ENCODE measurements around the gene INSIG1.

The INSIG1 gene

GRCh38 chr7:155283565-155284194 is 14.0 kb upstream of the INSIG1 start:
- Histone ChIP-seq H3K56ac (ENCODE audit: low read length) (no peak overlapping the region), H4K5ac (ENCODE audit: low read length) (no peak overlapping the region), H2BK15ac (replicated peaks; ENCODE audit: low read depth) (no peak overlapping the region), H3K18ac (ENCODE audit: low read length) (no peak overlapping the region), H3K27ac (ENCODE audit: low read depth, low read length) (no peak overlapping the region), H2AK5ac (ENCODE audit: low read length) (no peak overlapping the region), H2BK120ac (ENCODE audit: low read depth, low read length) (no peak overlapping the region), H4K8ac (ENCODE audit: low read depth, low read length) (no peak overlapping the region), H3K9ac (ENCODE audit: low read length) (no peak overlapping the region), H3K4me1 (ENCODE audit: control insufficient read depth, low read depth, low read length) (no peaks in the 10 kb centered on the region), H3K27me3 (ENCODE audit: insufficient read depth, low read length, poor library complexity) (no peaks in the 10 kb centered on the region), H3K36me3 (ENCODE audit: control insufficient read depth, insufficient read depth, low read length) (no peaks in the 10 kb centered on the region), H3K79me2 (ENCODE audit: control insufficient read depth, insufficient read depth, low read length) (no peaks in the 10 kb centered on the region), H2BK5ac (ENCODE audit: low read length) (no peak overlapping the region), H3K4me3 (ENCODE audit: low read length) (no peak overlapping the region), H3K4me2 (ENCODE audit: low read length) (no peak overlapping the region), H3K23ac (ENCODE audit: low read length) (no peak overlapping the region), H3K4ac (ENCODE audit: low read depth, low read length) (no peak overlapping the region), H3K79me1 (ENCODE audit: low read length) (no peaks in the 10 kb centered on the region)
- WGBS (ENCODE audit: extremely low coverage, insufficient coverage, low lambda C conversion rate) = 100% methylated on average over 1 of the region's 2 CpGs
- DNase-seq = no peak

- H3K36me3 ChIP-seq (ENCODE audit: control insufficient read depth, insufficient read depth, low read length) = no peaks in the 10 kb centered on the region
- H2BK15ac ChIP-seq (replicated peaks; ENCODE audit: low read depth) = no peak overlapping the region
- no peak overlapping the region for H3K56ac ChIP-seq (ENCODE audit: low read length)
- H3K4me1 ChIP-seq (ENCODE audit: control insufficient read depth, low read depth, low read length) = no peaks in the 10 kb centered on the region
- DNase-seq = no peak
- no peak overlapping the region for H4K8ac ChIP-seq (ENCODE audit: low read depth, low read length)
- H2AK5ac ChIP-seq (ENCODE audit: low read length) = no peak overlapping the region
- no peak overlapping the region for H3K4ac ChIP-seq (ENCODE audit: low read depth, low read length)
- H3K79me1 ChIP-seq (ENCODE audit: low read length) = no peaks in the 10 kb centered on the region
- H3K18ac ChIP-seq (ENCODE audit: low read length) = no peak overlapping the region
- H4K5ac ChIP-seq (ENCODE audit: low read length) = no peak overlapping the region
- WGBS (ENCODE audit: extremely low coverage, insufficient coverage, low lambda C conversion rate) = no CpG with 5 or more reads among the region's 10 CpGs
- no peak overlapping the region for H3K4me2 ChIP-seq (ENCODE audit: low read length)
- H3K4me3 ChIP-seq (ENCODE audit: low read length) = no peak overlapping the region
- no peak overlapping the region for H2BK120ac ChIP-seq (ENCODE audit: low read depth, low read length)
- H3K9ac ChIP-seq (ENCODE audit: low read length) = no peak overlapping the region
- no peak overlapping the region for H2BK5ac ChIP-seq (ENCODE audit: low read length)
- no peaks in the 10 kb centered on the region for H3K27me3 ChIP-seq (ENCODE audit: insufficient read depth, low read length, poor library complexity)
- no peak overlapping the region for H3K27ac ChIP-seq (ENCODE audit: low read depth, low read length)
- no peak overlapping the region for H3K23ac ChIP-seq (ENCODE audit: low read length)
- H3K79me2 ChIP-seq (ENCODE audit: control insufficient read depth, insufficient read depth, low read length) = no peaks in the 10 kb centered on the region
These were observed 13.0 kb upstream of the INSIG1 start for GRCh38 chr7:155284496-155285274.

DNA sequence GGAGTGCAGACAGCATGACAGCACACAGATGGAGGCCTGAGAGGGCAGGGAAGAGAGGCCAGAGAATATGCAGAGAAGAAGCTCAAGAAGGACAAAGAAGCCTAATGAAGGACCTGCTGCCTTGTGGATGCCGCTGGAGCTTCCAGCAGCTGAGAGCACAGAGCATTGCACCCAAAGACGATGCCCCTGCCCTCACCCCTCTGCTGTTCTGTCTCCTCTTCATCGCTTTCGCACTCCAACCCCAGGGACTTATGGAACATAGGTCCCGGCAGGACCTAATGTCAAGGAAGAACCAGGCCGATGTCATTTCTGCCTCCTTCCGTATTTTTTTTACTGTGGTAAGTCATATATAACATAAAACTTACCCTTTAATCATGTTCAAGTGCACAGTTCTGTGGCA is 12.3 kb upstream of the INSIG1 start:
- Histone ChIP-seq H4K5ac (ENCODE audit: low read length) (no peak overlapping the region), H2BK5ac (ENCODE audit: low read length) (no peak overlapping the region), H3K79me1 (ENCODE audit: low read length) (no peaks in the 10 kb centered on the region), H3K4me1 (ENCODE audit: control insufficient read depth, low read depth, low read length) (no peaks in the 10 kb centered on the region), H3K23ac (ENCODE audit: low read length) (no peak overlapping the region), H3K36me3 (ENCODE audit: control insufficient read depth, insufficient read depth, low read length) (no peaks in the 10 kb centered on the region), H3K56ac (ENCODE audit: low read length) (no peak overlapping the region), H3K4ac (ENCODE audit: low read depth, low read length) (no peak overlapping the region), H3K27me3 (ENCODE audit: insufficient read depth, low read length, poor library complexity) (no peaks in the 10 kb centered on the region), H4K8ac (ENCODE audit: low read depth, low read length) (no peak overlapping the region), H3K79me2 (ENCODE audit: control insufficient read depth, insufficient read depth, low read length) (no peaks in the 10 kb centered on the region), H3K9ac (ENCODE audit: low read length) (no peak overlapping the region), H3K4me3 (ENCODE audit: low read length) (no peak overlapping the region), H3K4me2 (ENCODE audit: low read length) (no peak overlapping the region), H3K27ac (ENCODE audit: low read depth, low read length) (no peak overlapping the region), H2BK120ac (ENCODE audit: low read depth, low read length) (no peak overlapping the region), H2AK5ac (ENCODE audit: low read length) (no peak overlapping the region), H3K18ac (ENCODE audit: low read length) (no peak overlapping the region), H2BK15ac (replicated peaks; ENCODE audit: low read depth) (no peak overlapping the region)
- no peak for DNase-seq
- WGBS (ENCODE audit: extremely low coverage, insufficient coverage, low lambda C conversion rate) = no CpG with 5 or more reads among the region's 7 CpGs

- no peak overlapping the region for H4K5ac ChIP-seq (ENCODE audit: low read length)
- H3K4me3 ChIP-seq (ENCODE audit: low read length) = no peak overlapping the region
- H3K23ac ChIP-seq (ENCODE audit: low read length) = no peak overlapping the region
- no peaks in the 10 kb centered on the region for H3K79me2 ChIP-seq (ENCODE audit: control insufficient read depth, insufficient read depth, low read length)
- no peak overlapping the region for H2BK5ac ChIP-seq (ENCODE audit: low read length)
- H3K4ac ChIP-seq (ENCODE audit: low read depth, low read length) = no peak overlapping the region
- H3K4me1 ChIP-seq (ENCODE audit: control insufficient read depth, low read depth, low read length) = no peaks in the 10 kb centered on the region
- H3K27me3 ChIP-seq (ENCODE audit: insufficient read depth, low read length, poor library complexity) = no peaks in the 10 kb centered on the region
- H3K4me2 ChIP-seq (ENCODE audit: low read length) = no peak overlapping the region
- no CpG with 5 or more reads among the region's 11 CpGs for WGBS (ENCODE audit: extremely low coverage, insufficient coverage, low lambda C conversion rate)
- H3K27ac ChIP-seq (ENCODE audit: low read depth, low read length) = no peak overlapping the region
- no peaks in the 10 kb centered on the region for H3K36me3 ChIP-seq (ENCODE audit: control insufficient read depth, insufficient read depth, low read length)
- H3K18ac ChIP-seq (ENCODE audit: low read length) = no peak overlapping the region
- no peak overlapping the region for H4K8ac ChIP-seq (ENCODE audit: low read depth, low read length)
- no peak overlapping the region for H3K9ac ChIP-seq (ENCODE audit: low read length)
- H2AK5ac ChIP-seq (ENCODE audit: low read length) = no peak overlapping the region
- no peak overlapping the region for H2BK15ac ChIP-seq (replicated peaks; ENCODE audit: low read depth)
- no peak for DNase-seq
- H3K79me1 ChIP-seq (ENCODE audit: low read length) = no peaks in the 10 kb centered on the region
- no peak overlapping the region for H2BK120ac ChIP-seq (ENCODE audit: low read depth, low read length)
- no peak overlapping the region for H3K56ac ChIP-seq (ENCODE audit: low read length)
These were observed 11.8 kb upstream of the INSIG1 start for GRCh38 chr7:155285833-155286232.

GRCh38 chr7:155286686-155287085 is 11.0 kb upstream of the INSIG1 start:
- Histone ChIP-seq H2AK5ac (ENCODE audit: low read length) (no peak overlapping the region), H3K9ac (ENCODE audit: low read length) (no peak overlapping the region), H2BK120ac (ENCODE audit: low read depth, low read length) (no peak overlapping the region), H4K8ac (ENCODE audit: low read depth, low read length) (no peak overlapping the region), H3K4me1 (ENCODE audit: control insufficient read depth, low read depth, low read length) (no peaks in the 10 kb centered on the region), H3K36me3 (ENCODE audit: control insufficient read depth, insufficient read depth, low read length) (no peaks in the 10 kb centered on the region), H3K18ac (ENCODE audit: low read length) (no peak overlapping the region), H3K27me3 (ENCODE audit: insufficient read depth, low read length, poor library complexity) (no peaks in the 10 kb centered on the region), H3K4me3 (ENCODE audit: low read length) (no peak overlapping the region), H3K23ac (ENCODE audit: low read length) (no peak overlapping the region), H3K79me2 (ENCODE audit: control insufficient read depth, insufficient read depth, low read length) (no peaks in the 10 kb centered on the region), H3K4me2 (ENCODE audit: low read length) (no peak overlapping the region), H3K4ac (ENCODE audit: low read depth, low read length) (no peak overlapping the region), H4K5ac (ENCODE audit: low read length) (no peak overlapping the region), H3K56ac (ENCODE audit: low read length) (no peak overlapping the region), H3K79me1 (ENCODE audit: low read length) (no peaks in the 10 kb centered on the region), H2BK5ac (ENCODE audit: low read length) (no peak overlapping the region), H2BK15ac (replicated peaks; ENCODE audit: low read depth) (no peak overlapping the region), H3K27ac (ENCODE audit: low read depth, low read length) (no peak overlapping the region)
- no peak for DNase-seq
- no CpG with 5 or more reads among the region's 8 CpGs for WGBS (ENCODE audit: extremely low coverage, insufficient coverage, low lambda C conversion rate)

All from mesendoderm (in vitro differentiated cells).